Activated naive CD4-positive, alpha-beta T cell treated with Interleukin-2 at 50 U/mL for 16 hours (primary cell): Measurements from ENCODE around the gene ATP6V0D1.

Experiments used
- DNase-seq: peaks from one replicate; pipeline ENCODE4 v3.0.0-alpha.2; 2020

The ATP6V0D1 gene

GRCh38 chr16:67460961-67461360 lies 20.0 kb downstream of the ATP6V0D1 start:
- DNase-seq = no peak

GRCh38 chr16:67460168-67460567 lies 20.8 kb downstream of the ATP6V0D1 start:
- DNase-seq = no peak

GRCh38 chr16:67459861-67460150 lies 21.2 kb downstream of the ATP6V0D1 start:
- DNase-seq = no peak

- no peak for DNase-seq
These were observed 21.7 kb downstream of the ATP6V0D1 start for GRCh38 chr16:67459066-67459860.

- no peak for DNase-seq
These were observed 22.8 kb downstream of the ATP6V0D1 start for GRCh38 chr16:67458121-67458641.

- DNase-seq = no peak
These were observed 23.3 kb downstream of the ATP6V0D1 start for GRCh38 chr16:67457611-67458010.

GRCh38 chr16:67456391-67457081 lies 24.4 kb downstream of the ATP6V0D1 start:
- DNase-seq = no peak

GRCh38 chr16:67454852-67455251 lies 26.1 kb downstream of the ATP6V0D1 start:
- DNase-seq = no peak

- no peak for DNase-seq
These were observed 26.9 kb downstream of the ATP6V0D1 start for GRCh38 chr16:67454104-67454503.

GRCh38 chr16:67451704-67452435 lies 29.1 kb downstream of the ATP6V0D1 start:
- no peak for DNase-seq

GRCh38 chr16:67451061-67451703 lies 29.8 kb downstream of the ATP6V0D1 start:
- DNase-seq = no peak

- DNase-seq = no peak
These were observed 31.2 kb downstream of the ATP6V0D1 start for GRCh38 chr16:67449739-67450138.

- no peak for DNase-seq
These were observed 31.6 kb downstream of the ATP6V0D1 start for GRCh38 chr16:67449336-67449735.

- DNase-seq = no peak
These were observed 32.4 kb downstream of the ATP6V0D1 start for GRCh38 chr16:67448580-67448979.

GRCh38 chr16:67447508-67448076 lies 33.4 kb downstream of the ATP6V0D1 start:
- DNase-seq = peak; percentile 72

GRCh38 chr16:67446968-67447507 lies 33.9 kb downstream of the ATP6V0D1 start:
- no peak for DNase-seq

GRCh38 chr16:67445913-67446907 lies 34.7 kb downstream of the ATP6V0D1 start:
- no peak for DNase-seq

- DNase-seq = no peak
These were observed 35.5 kb downstream of the ATP6V0D1 start for GRCh38 chr16:67445441-67445912.

GRCh38 chr16:67445126-67445426 lies 35.9 kb downstream of the ATP6V0D1 start:
- DNase-seq = no peak

- no peak for DNase-seq
These were observed 36.5 kb downstream of the ATP6V0D1 start for GRCh38 chr16:67444259-67445125.
